ENCODE data around the gene RDH11.

GRCh38 chr14:67668559-67668958 is 27.0 kb downstream of the RDH11 start:
- TF ChIP-seq CTCF (IDR thresholded peaks at IDR 0.05; ENCODE audit: low read length) (no peak), EZH2phosphoT487 (IDR thresholded peaks at IDR 0.05; ENCODE audit: low read length) (no peak), EZH2 (optimal IDR thresholded peaks at IDR 0.05; ENCODE audit: low read depth, low read length) (no peak)
